Measurements from ENCODE around the gene WSCD1.

GRCh38 chr17:6138761-6139446, 68.7 kb downstream of the WSCD1 start:
- TF ChIP-seq CTCF (IDR thresholded peaks at IDR 0.05; ENCODE audit: extremely low read depth in 1 of 2, insufficient read depth in 1 of 2, low read depth in 1 of 2, low read length in 2 of 2), result no peak
- TF ChIP-seq EZH2 (IDR thresholded peaks at IDR 0.05; ENCODE audit: borderline replicate concordance, low read depth, low read length, severe bottlenecking), result no peak
- TF ChIP-seq POLR2A (IDR thresholded peaks at IDR 0.05; ENCODE audit: low read depth, low read length), result no peak
- TF ChIP-seq GATA2 (IDR thresholded peaks at IDR 0.05; ENCODE audit: insufficient read depth, insufficient read length, low read depth, low read length), result no peak
- no peak for TF ChIP-seq MAX (IDR thresholded peaks at IDR 0.05; ENCODE audit: insufficient read depth, insufficient read length)
- no peak for TF ChIP-seq POLR2AphosphoS5 (IDR thresholded peaks at IDR 0.05; ENCODE audit: insufficient read depth, low read depth, low read length)

Measured in endothelial cell of umbilical vein (primary cell).